ENCODE measurements around the gene GRIK4. TPM values are rescaled to one million over a fixed set of nuclear protein-coding genes. Genes with fewer than 3 reads are reported as not detected.

GRIK4 gene
- total RNA-seq, 1 donor from 2014 or later: 2.2 TPM

DNA sequence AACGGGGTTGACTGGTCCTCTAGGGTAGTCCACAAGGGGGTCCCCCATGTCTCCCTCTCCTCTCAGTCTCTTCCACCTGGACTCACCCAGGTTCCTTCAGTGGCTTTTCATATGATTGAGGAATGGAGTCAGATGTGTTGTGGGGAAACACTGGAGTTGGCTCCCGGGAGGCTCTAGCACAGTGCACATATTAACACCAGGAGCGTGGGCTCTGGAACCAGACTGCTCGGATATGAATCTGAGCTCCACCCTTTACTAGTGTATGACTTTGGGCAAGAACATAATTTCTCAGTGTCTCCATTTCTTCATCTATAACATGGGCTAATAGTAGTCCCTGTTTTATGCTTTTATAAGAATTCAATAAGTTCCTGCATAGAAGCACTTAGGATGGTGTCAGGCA lies 157.0 kb downstream of the GRIK4 start:
- TF ChIP-seq, protein P1, sequence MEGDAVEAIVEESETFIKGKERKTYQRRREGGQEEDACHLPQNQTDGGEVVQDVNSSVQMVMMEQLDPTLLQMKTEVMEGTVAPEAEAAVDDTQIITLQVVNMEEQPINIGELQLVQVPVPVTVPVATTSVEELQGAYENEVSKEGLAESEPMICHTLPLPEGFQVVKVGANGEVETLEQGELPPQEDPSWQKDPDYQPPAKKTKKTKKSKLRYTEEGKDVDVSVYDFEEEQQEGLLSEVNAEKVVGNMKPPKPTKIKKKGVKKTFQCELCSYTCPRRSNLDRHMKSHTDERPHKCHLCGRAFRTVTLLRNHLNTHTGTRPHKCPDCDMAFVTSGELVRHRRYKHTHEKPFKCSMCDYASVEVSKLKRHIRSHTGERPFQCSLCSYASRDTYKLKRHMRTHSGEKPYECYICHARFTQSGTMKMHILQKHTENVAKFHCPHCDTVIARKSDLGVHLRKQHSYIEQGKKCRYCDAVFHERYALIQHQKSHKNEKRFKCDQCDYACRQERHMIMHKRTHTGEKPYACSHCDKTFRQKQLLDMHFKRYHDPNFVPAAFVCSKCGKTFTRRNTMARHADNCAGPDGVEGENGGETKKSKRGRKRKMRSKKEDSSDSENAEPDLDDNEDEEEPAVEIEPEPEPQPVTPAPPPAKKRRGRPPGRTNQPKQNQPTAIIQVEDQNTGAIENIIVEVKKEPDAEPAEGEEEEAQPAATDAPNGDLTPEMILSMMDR (IDR thresholded peaks at IDR 0.05; ENCODE audit: unreplicated experiment): no peak
- no peak overlapping the region for H3K4me3 Mint-ChIP-seq
- DNase-seq (ENCODE audit: low spot score in 2 of 2, unreplicated experiment in 2 of 2): no peak
- H3K36me3 Mint-ChIP-seq: no peaks in the 10 kb centered on the region
- no peak overlapping the region for H3K27ac Mint-ChIP-seq
- peaks cover 9% of the 10 kb centered on the region for H3K9me3 Mint-ChIP-seq
- H3K4me1 Mint-ChIP-seq: no peaks in the 10 kb centered on the region
- H3K27me3 Mint-ChIP-seq (ENCODE audit: low read depth): peaks cover 41% of the 10 kb centered on the region

DNA sequence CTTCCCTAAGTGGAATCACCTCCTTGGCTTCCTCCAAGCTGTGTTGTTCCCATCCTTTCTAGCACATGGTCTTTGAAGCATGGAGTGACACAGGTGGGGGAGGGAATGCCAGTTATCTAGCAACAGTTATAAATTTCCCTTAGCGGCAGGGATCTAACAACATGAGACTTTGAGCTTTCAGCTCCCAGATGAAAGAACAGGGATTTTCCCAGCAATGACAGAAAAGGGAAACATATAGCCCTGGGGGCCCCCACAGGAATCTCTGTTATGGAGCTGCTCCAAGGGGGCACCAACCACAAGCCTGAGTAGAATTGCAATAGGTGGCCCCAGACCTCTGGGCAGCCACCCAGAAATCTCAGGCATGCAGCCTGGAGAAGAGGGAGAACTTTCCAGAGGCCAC lies 163.0 kb downstream of the GRIK4 start:
- no peak overlapping the region for H3K27ac Mint-ChIP-seq
- TF ChIP-seq, protein P1 (IDR thresholded peaks at IDR 0.05; ENCODE audit: unreplicated experiment): no peak
- H3K27me3 Mint-ChIP-seq (ENCODE audit: low read depth): peaks cover 44% of the 10 kb centered on the region
- DNase-seq (ENCODE audit: low spot score in 2 of 2, unreplicated experiment in 2 of 2): no peak
- peaks cover 9% of the 10 kb centered on the region for H3K9me3 Mint-ChIP-seq
- H3K4me3 Mint-ChIP-seq: no peak overlapping the region
- no peaks in the 10 kb centered on the region for H3K36me3 Mint-ChIP-seq
- peaks cover 12% of the 10 kb centered on the region for H3K4me1 Mint-ChIP-seq

DNA sequence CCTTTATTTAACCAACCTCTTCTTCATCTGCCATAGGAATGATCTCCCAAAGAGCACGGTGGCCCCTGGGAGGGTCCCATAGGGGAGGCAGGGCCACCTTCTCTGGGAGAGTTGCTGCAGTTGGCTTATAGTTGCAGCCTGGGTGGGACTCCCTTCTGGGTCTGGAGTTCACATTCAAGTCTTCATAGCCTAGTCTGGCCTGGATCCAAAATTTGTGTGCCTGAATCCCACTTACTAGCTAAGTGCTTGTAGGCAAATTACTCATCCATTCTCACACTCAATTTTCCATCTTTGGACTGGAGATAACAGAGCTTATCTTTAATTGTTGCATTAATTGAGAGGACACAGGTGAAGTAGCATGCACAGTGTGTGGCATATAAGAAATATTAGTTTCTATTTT lies 163.6 kb downstream of the GRIK4 start:
- Mint-ChIP-seq H3K36me3 (no peaks in the 10 kb centered on the region), H3K27me3 (ENCODE audit: low read depth) (peaks cover 48% of the 10 kb centered on the region), H3K9me3 (peaks cover 9% of the 10 kb centered on the region), H3K4me1 (peaks cover 12% of the 10 kb centered on the region), H3K27ac (peak overlapping the region; percentile 8), H3K4me3 (no peak overlapping the region)
- TF ChIP-seq, protein P1 (IDR thresholded peaks at IDR 0.05; ENCODE audit: unreplicated experiment): no peak
- DNase-seq (ENCODE audit: low spot score in 2 of 2, unreplicated experiment in 2 of 2): no peak

DNA sequence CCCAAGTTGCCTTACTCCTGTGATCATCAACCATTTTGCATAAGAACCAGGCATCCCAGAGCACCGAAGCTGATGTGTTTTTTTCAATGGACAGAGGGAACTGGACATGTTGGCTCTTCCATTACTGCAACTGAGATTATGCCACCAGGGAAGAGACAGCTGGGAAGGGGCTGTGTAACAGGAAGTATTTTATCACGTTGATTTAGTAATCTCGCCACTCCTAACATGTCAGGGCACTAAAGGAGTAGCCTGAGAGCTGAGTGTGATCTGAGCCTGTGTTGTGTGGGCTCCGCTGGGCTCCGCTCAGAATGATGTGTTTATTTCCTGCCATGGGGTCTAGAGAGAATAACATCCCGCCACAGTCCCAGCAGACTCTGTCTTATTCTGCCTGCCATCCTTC lies 165.4 kb downstream of the GRIK4 start:
- Mint-ChIP-seq H3K4me3 (no peak overlapping the region), H3K27me3 (ENCODE audit: low read depth) (peaks cover 52% of the 10 kb centered on the region), H3K9me3 (peaks cover under 1% of the 10 kb centered on the region), H3K27ac (no peak overlapping the region), H3K4me1 (peaks cover 12% of the 10 kb centered on the region), H3K36me3 (no peaks in the 10 kb centered on the region)
- TF ChIP-seq, protein P1 (IDR thresholded peaks at IDR 0.05; ENCODE audit: unreplicated experiment): no peak
- DNase-seq (ENCODE audit: low spot score in 2 of 2, unreplicated experiment in 2 of 2): no peak

DNA sequence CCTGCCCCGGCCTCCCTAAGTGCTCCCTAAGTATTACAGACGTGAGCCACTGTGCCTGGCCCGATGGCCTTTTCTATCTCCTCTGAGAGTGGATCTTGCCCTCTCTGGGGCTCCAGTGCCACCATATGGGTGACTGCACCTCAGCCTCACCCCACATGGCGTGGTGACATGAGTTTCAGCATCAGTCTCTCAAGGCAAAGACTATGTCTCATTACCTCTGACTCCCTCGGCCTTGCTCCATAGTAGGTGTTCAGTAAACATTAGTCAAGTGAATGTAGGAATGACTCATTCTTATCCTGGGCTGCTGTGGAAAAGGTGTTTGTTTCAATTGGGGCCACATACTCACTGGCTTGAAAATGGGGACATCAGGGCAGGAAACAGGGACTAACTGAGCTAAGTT lies 168.8 kb downstream of the GRIK4 start:
- Mint-ChIP-seq H3K36me3 (no peaks in the 10 kb centered on the region), H3K4me1 (no peaks in the 10 kb centered on the region), H3K27me3 (ENCODE audit: low read depth) (peaks cover 62% of the 10 kb centered on the region), H3K9me3 (no peaks in the 10 kb centered on the region), H3K27ac (no peak overlapping the region), H3K4me3 (no peak overlapping the region)
- TF ChIP-seq, protein P1 (IDR thresholded peaks at IDR 0.05; ENCODE audit: unreplicated experiment): no peak
- no peak for DNase-seq (ENCODE audit: low spot score in 2 of 2, unreplicated experiment in 2 of 2)

Data from mesothelial cell of epicardium (in vitro differentiated cells).